ENCODE results near the gene ETV4. TPM values are rescaled to one million over a fixed set of nuclear protein-coding genes. Genes with fewer than 3 reads are reported as not detected.

Gene ETV4
- total and polyA plus RNA-seq, 2 donors from 2014 or later, result 2.5 to 6.8 TPM

- no peak for FAIRE-seq
- H3K9me3 ChIP-seq (ENCODE audit: control insufficient read depth in 2 of 3, insufficient read depth in 1 of 3, low read length in 3 of 3), result no peaks in the 10 kb centered on the region
- H3K27me3 ChIP-seq (ENCODE audit: control insufficient read depth, insufficient read depth, low read length), result peaks cover 2% of the 10 kb centered on the region
- H3K27ac ChIP-seq (ENCODE audit: low read depth in 2 of 2, low read length in 2 of 2), result no peak overlapping the region
- intact Hi-C loops (cut with DNase I), result no loop called here
- DNase-seq, result peak in 4 of 5 donors; percentile 73 to 80 (median 76)
- H3K4me1 ChIP-seq (ENCODE audit: control insufficient read depth in 2 of 3, insufficient read depth in 2 of 3, low read depth in 1 of 3, low read length in 3 of 3), result peaks cover 0 to 9% (median 6%) of the 10 kb centered on the region in 3 donors
- TF ChIP-seq CTCF (IDR thresholded peaks at IDR 0.05; ENCODE audit: borderline replicate concordance, extremely low read depth, insufficient read depth), result no peak
- H3K36me3 ChIP-seq (ENCODE audit: control insufficient read depth in 2 of 3, insufficient read depth in 3 of 3, low read length in 3 of 3), result no peaks in the 10 kb centered on the region
- H3K9ac ChIP-seq (ENCODE audit: low read length in 3 of 3), result no peak overlapping the region
- H3K4me3 ChIP-seq (ENCODE audit: low read length in 3 of 3), result no peak overlapping the region
These were observed 3.3 kb downstream of the ETV4 start for GRCh38 chr17:43542859-43543258.

- no peak overlapping the region for H3K27ac ChIP-seq (ENCODE audit: low read depth in 2 of 2, low read length in 2 of 2)
- peaks cover 2% of the 10 kb centered on the region for H3K27me3 ChIP-seq (ENCODE audit: control insufficient read depth, insufficient read depth, low read length)
- peak in 1 of 5 donors; percentile 55 for DNase-seq
- H3K36me3 ChIP-seq (ENCODE audit: control insufficient read depth in 2 of 3, insufficient read depth in 3 of 3, low read length in 3 of 3), result no peaks in the 10 kb centered on the region
- peaks cover 0 to 5% (median 0%) of the 10 kb centered on the region in 3 donors for H3K4me1 ChIP-seq (ENCODE audit: control insufficient read depth in 2 of 3, insufficient read depth in 2 of 3, low read depth in 1 of 3, low read length in 3 of 3)
- no peak overlapping the region for H3K4me3 ChIP-seq (ENCODE audit: low read length in 3 of 3)
- no peak for FAIRE-seq
- no peak overlapping the region for H3K9ac ChIP-seq (ENCODE audit: low read length in 3 of 3)
- H3K9me3 ChIP-seq (ENCODE audit: control insufficient read depth in 2 of 3, insufficient read depth in 1 of 3, low read length in 3 of 3), result no peaks in the 10 kb centered on the region
- intact Hi-C loops (cut with DNase I), result no loop called here
- no peak for TF ChIP-seq CTCF (IDR thresholded peaks at IDR 0.05; ENCODE audit: borderline replicate concordance, extremely low read depth, insufficient read depth)
These were observed 5.1 kb downstream of the ETV4 start for GRCh38 chr17:43540821-43541674.

- no peaks in the 10 kb centered on the region for H3K9me3 ChIP-seq (ENCODE audit: control insufficient read depth in 2 of 3, insufficient read depth in 1 of 3, low read length in 3 of 3)
- no peak overlapping the region for H3K9ac ChIP-seq (ENCODE audit: low read length in 3 of 3)
- no peaks in the 10 kb centered on the region for H3K27me3 ChIP-seq (ENCODE audit: control insufficient read depth, insufficient read depth, low read length)
- H3K4me3 ChIP-seq (ENCODE audit: low read length in 3 of 3), result no peak overlapping the region
- DNase-seq, result peak in 1 of 5 donors; percentile 26
- FAIRE-seq, result no peak
- no peak overlapping the region for H3K27ac ChIP-seq (ENCODE audit: low read depth in 2 of 2, low read length in 2 of 2)
- intact Hi-C loops (cut with DNase I), result no loop called here
- H3K36me3 ChIP-seq (ENCODE audit: control insufficient read depth in 2 of 3, insufficient read depth in 3 of 3, low read length in 3 of 3), result no peaks in the 10 kb centered on the region
- peaks cover 0 to under 1% (median under 1%) of the 10 kb centered on the region in 3 donors for H3K4me1 ChIP-seq (ENCODE audit: control insufficient read depth in 2 of 3, insufficient read depth in 2 of 3, low read depth in 1 of 3, low read length in 3 of 3)
- TF ChIP-seq CTCF (IDR thresholded peaks at IDR 0.05; ENCODE audit: borderline replicate concordance, extremely low read depth, insufficient read depth), result no peak
These were observed 9.7 kb downstream of the ETV4 start for GRCh38 chr17:43536236-43536992.

Measured in kidney (tissue), 14 donors.